IPS DF 6.9 (cell line): ENCODE data around the gene INPP5A.

Source experiments
- DNase-seq: peaks from one replicate; pipeline ENCODE4 v3.0.0-alpha.2; 2013; ENCODE audit warnings: low read depth, low spot score
- H3K27ac ChIP-seq: one replicate; pipeline ENCODE4 v1.5.1; 2013; ENCODE audit warnings: low read length, control low read depth
- H3K27me3 ChIP-seq: 2 replicates; pipeline ENCODE4 v1.6.1; 2013; ENCODE audit warnings: mild to moderate bottlenecking, low read length; ENCODE audit not compliant: control insufficient read depth, insufficient read depth
- H3K36me3 ChIP-seq: 2 replicates; pipeline ENCODE4 v1.6.1; 2013; ENCODE audit warnings: low read length; ENCODE audit not compliant: control insufficient read depth, insufficient read depth
- H3K4me1 ChIP-seq: 2 replicates; pipeline ENCODE4 v1.6.1; 2013; ENCODE audit warnings: low read length; ENCODE audit not compliant: control insufficient read depth, insufficient read depth
- H3K4me3 ChIP-seq: 2 replicates; pipeline ENCODE4 v1.5.1; 2013; ENCODE audit warnings: mild to moderate bottlenecking, low read length
- H3K9me3 ChIP-seq: 2 replicates; pipeline ENCODE4 v1.6.1; 2013; ENCODE audit warnings: low read length, inconsistent platforms; ENCODE audit not compliant: control insufficient read depth, insufficient read depth
- WGBS: extraction: QIAGEN DNeasy Blood & Tissue Kit; methylation state at CpG from one replicate; pipeline ENCODE4 v1.1.7; 2013; ENCODE audit warnings: mixed read lengths, missing lambda C conversion rate; ENCODE audit not compliant: insufficient read length, insufficient coverage; 5-methylcytosine and 5-hydroxymethylcytosine counted together

The INPP5A gene

DNA sequence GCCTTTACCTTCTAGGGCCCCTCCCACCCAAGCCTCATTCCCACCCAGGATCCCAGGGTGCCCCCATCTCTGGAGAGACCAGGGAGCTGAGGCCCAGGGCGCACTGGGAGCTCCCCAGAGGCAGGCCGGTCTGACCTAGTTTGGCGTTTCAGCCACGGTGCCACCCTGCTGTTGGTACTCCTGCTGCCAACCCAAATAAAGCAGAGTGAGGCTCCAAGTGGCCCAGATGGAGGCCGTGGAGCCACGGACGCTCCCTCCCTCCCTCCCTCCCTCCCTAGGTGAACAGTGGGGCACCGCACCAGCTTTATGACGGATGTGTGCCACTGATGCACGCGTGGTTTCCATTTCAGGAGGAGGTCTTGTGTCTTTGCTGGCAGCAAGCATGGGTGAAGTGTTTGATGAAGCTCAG is 1.8 kb downstream of the INPP5A start:
- no CpG with 5 or more reads among the region's 11 CpGs for WGBS
- H3K9me3 ChIP-seq: no peaks in the 10 kb centered on the region
- H3K4me1 ChIP-seq: peaks cover 1% of the 10 kb centered on the region; the same call in 1 of the 2 replicates
- H3K36me3 ChIP-seq: no peaks in the 10 kb centered on the region
- H3K27ac ChIP-seq: no peak overlapping the region
- DNase-seq: no peak
- H3K27me3 ChIP-seq: no peaks in the 10 kb centered on the region
- H3K4me3 ChIP-seq: no peak overlapping the region

DNA sequence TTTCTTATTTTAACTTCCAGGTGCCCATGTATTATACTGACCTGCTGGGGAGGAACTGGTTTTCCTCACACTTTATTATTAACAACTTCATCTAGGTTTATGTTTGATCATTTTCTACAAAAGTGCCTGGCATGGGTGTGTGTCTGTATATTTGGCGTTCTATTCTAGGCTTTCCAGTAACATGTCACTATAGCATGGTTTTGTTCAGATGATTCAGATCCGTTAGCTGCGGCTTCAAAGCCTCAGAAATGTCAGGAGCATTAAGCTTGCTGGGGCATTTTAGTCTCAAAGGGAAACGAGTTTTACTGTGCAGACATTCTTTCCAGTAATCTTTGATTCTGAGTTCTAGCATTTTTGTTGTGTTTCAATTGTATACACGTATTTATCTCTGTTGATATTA is 2.3 kb downstream of the INPP5A start:
- WGBS: no CpG with 5 or more reads among the region's 5 CpGs
- H3K9me3 ChIP-seq: no peaks in the 10 kb centered on the region
- DNase-seq: no peak
- no peaks in the 10 kb centered on the region for H3K36me3 ChIP-seq
- H3K4me3 ChIP-seq: no peak overlapping the region
- H3K4me1 ChIP-seq: peaks cover 1% of the 10 kb centered on the region; the same call in 1 of the 2 replicates
- H3K27ac ChIP-seq: no peak overlapping the region
- no peaks in the 10 kb centered on the region for H3K27me3 ChIP-seq

DNA sequence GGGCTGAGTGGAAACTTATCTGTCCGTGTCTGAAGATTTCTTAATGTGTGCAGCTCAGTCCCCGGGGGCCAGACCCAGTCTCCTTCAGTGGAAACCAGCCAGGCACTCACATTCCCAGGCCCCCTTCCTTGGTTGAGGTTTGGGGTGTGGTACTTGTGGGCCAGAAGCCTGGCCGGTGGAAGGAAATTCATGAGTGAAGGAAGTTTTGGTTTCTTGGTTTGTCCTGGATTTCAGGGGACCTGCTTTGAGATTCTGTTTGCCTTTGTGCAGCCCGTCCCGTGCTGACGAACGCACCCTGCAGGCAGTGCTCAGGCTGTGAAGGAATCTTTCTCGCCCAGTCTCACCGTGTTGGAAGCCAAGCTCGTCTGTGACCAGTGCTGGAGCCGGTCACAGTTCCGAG is 2.9 kb downstream of the INPP5A start:
- Histone ChIP-seq H3K4me3 (no peak overlapping the region), H3K27me3 (no peaks in the 10 kb centered on the region), H3K27ac (no peak overlapping the region), H3K36me3 (no peaks in the 10 kb centered on the region), H3K4me1 (no peaks in the 10 kb centered on the region; the same call in 1 of the 2 replicates), H3K9me3 (no peaks in the 10 kb centered on the region)
- no CpG with 5 or more reads among the region's 12 CpGs for WGBS
- no peak for DNase-seq

DNA sequence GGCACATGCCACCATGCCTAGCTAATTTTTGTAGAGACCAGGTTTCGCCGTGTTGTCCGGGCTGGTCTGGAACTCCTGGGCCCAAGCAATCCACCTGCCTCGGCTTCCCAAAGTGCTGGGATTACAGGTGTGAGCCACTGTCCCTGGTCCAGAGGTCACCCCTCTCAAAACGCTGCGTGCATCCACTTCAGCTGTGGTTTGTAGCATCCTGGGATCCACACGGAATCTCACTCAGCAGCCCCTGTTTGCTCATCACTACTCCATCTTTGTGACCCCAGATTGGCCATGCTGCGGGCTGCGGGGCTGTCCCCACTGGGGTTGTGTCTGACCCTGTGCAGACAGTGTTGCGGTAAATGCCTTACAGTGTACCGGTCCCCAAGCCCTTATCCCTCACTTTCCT is 3.5 kb downstream of the INPP5A start:
- WGBS: no CpG with 5 or more reads among the region's 11 CpGs
- Histone ChIP-seq H3K4me1 (no peaks in the 10 kb centered on the region), H3K27ac (no peak overlapping the region), H3K27me3 (no peaks in the 10 kb centered on the region), H3K4me3 (no peak overlapping the region), H3K9me3 (no peaks in the 10 kb centered on the region), H3K36me3 (no peaks in the 10 kb centered on the region)
- DNase-seq: no peak

DNA sequence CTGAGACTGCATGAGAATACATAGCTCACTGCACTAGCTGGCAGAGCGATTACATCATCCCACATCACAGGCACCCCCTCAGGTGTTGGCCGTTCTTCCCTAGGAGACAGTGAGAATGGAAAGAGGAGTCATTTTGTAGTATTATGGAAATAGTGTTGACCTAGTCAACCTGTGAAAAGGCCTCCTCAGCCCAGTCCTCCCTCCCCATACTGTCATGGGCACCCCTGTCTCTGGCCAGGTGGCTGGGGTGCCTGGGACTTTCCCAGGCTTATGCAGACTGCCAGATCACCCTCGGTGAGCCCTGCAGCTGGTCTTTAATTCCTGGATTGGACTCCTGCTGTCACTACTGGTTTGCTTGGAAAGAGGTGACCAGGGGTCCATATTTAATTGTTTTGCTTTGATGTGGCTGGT is 4.0 kb downstream of the INPP5A start:
- H3K36me3 ChIP-seq: no peaks in the 10 kb centered on the region
- no peaks in the 10 kb centered on the region for H3K9me3 ChIP-seq
- H3K4me1 ChIP-seq: no peaks in the 10 kb centered on the region
- no peak overlapping the region for H3K27ac ChIP-seq
- H3K27me3 ChIP-seq: no peaks in the 10 kb centered on the region
- WGBS: no CpG with 5 or more reads among the region's 3 CpGs
- H3K4me3 ChIP-seq: no peak overlapping the region
- DNase-seq: no peak

DNA sequence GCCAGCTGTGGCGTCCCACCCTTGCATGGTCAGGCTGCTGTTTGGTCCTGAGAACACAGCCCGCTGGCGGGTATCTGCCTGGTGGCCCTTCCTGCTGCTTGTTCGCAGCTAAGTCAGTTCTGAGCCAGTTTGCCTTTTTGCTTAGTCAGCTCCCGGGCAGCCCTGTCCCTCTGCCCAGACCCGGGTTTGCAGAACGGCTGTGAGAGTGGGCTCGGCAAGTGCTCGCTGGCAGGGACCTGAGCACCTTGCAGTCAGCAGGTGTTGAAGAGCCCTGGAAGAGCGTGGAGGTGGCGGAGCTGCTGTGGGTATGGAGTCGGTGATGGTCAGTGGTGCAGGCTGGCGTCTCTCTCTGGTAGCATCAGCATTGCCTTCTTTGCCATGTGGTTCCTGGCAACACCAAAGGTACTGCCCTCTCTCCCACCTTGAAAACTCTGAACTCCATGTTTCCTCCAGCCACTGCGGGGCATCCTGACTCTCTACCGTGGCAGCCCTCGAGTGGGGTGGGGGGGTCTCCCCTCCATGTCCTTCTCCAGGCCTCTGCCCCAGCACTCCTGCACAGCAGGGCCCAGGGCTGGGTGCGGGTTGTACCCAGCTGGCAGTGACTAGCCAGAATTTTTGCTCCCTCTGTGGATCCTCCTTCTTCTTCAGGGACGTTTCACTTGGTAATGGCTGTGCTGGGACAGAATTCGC is 4.6 kb downstream of the INPP5A start:
- WGBS: no CpG with 5 or more reads among the region's 19 CpGs
- H3K9me3 ChIP-seq: no peaks in the 10 kb centered on the region
- no peaks in the 10 kb centered on the region for H3K4me1 ChIP-seq
- H3K4me3 ChIP-seq: no peak overlapping the region
- no peaks in the 10 kb centered on the region for H3K27me3 ChIP-seq
- H3K27ac ChIP-seq: no peak overlapping the region
- no peak for DNase-seq
- H3K36me3 ChIP-seq: no peaks in the 10 kb centered on the region

DNA sequence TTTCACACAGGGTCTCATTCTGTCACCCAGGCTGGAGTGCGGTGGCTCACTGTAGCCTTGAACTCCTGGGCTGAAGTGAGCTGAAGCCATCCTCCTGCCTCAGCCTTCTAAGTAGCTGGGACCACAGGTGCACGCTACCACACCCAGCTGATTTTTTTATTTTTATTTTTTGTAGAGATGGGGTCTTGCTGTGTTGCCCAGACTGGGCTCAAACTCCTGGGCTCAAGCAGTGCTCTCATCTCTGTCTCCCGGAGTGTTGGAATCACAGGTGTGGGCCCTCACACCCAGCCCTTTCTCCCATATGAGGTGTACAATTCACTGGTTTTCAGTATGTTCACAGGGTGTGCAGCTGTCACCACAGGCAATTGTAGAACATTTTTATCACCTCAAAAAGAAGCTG is 5.2 kb downstream of the INPP5A start:
- no CpG with 5 or more reads among the region's 3 CpGs for WGBS
- no peak for DNase-seq
- Histone ChIP-seq H3K4me1 (no peaks in the 10 kb centered on the region), H3K36me3 (no peaks in the 10 kb centered on the region), H3K27me3 (no peaks in the 10 kb centered on the region), H3K9me3 (no peaks in the 10 kb centered on the region), H3K27ac (no peak overlapping the region), H3K4me3 (no peak overlapping the region)

DNA sequence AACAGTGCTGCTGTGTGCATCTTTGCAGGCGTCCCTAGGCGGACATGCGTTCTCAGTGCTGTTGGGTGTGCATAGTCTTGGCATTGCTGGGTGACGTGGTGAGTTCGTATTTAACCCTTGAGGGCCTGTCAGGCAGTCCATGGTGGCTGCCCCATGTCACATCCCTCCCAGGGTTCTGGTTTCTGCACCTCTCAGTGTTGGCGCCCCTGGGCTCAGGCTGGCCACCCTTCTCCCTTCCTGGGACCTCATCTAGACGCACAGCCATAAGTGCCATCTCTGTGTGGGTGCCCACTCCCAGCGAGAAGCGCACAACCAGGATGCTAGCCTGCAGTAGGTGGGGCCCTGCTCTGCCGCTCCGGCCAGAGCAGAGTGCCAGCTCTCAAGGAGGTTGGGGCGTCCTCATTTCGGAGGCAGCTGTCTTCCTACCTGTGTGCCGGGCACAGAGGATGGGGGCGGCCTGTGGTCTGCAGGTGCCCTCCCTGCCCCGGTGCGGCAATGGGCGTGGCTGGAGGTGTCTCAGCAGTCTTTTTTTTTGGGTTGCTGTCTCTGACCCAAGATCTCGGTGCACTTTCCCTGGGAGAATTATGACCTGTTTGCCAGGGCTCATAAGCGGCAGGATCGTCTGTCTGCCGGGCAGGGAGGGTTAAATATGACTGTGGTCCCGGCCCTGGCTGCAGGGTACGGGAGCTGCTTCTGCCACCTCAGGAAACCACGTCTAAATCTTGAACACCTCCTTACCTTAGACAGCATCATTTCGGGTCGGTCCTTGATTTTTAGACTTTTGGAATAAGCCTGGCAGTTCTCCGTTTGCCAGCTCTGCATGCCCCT is 6.5 kb downstream of the INPP5A start:
- H3K27me3 ChIP-seq: no peaks in the 10 kb centered on the region
- no peak for DNase-seq
- no peaks in the 10 kb centered on the region for H3K36me3 ChIP-seq
- no peaks in the 10 kb centered on the region for H3K9me3 ChIP-seq
- H3K4me3 ChIP-seq: no peak overlapping the region
- no CpG with 5 or more reads among the region's 28 CpGs for WGBS
- H3K4me1 ChIP-seq: no peaks in the 10 kb centered on the region
- no peak overlapping the region for H3K27ac ChIP-seq

DNA sequence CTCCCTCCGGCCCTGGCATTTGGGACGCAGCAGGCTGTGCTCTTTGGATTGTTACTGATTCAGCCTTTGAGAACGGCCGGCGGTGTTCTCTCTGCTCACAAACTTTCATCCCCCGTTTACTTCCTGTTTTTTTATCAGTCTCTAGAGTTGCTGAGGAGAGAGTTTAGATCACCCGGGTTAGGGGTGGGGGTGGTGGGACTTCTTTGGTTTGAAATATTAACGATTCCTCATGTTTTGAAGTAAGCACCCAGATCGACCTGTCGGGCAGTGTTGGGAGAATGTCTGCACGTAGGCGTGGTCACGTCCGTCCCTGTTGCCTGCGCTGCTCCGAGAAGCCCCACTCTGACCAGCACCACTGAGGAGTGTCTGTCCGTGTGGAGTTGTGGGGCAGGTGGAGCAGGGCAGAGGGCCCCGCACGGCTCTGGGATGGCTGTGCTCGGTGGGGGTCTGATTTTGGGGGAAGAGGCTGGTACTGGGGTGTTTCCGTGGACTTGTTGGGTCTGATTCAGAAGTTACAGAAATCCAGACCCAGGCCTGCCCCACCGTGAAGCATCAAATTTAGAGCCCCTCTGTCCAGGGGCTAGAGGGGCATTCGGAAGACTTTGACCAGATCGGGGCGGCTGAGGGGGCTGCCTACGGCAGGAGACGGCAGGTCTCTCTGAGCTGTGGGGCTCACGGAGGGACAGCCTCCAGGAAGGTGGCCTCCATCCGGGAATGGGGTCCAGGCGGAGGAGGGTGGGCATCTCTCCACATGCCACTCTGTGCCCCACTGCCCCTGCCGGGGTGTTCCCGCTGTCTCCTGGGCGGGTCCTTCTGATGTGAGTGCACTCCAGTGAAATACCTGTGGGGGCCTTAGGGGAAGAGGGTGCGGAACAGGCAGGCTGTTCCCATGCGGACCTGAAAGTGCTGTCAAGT is 7.4 kb downstream of the INPP5A start:
- H3K36me3 ChIP-seq: no peaks in the 10 kb centered on the region
- DNase-seq: no peak
- no peak overlapping the region for H3K27ac ChIP-seq
- H3K4me3 ChIP-seq: no peak overlapping the region
- no peaks in the 10 kb centered on the region for H3K9me3 ChIP-seq
- no peaks in the 10 kb centered on the region for H3K27me3 ChIP-seq
- H3K4me1 ChIP-seq: no peaks in the 10 kb centered on the region
- WGBS: no CpG with 5 or more reads among the region's 35 CpGs

DNA sequence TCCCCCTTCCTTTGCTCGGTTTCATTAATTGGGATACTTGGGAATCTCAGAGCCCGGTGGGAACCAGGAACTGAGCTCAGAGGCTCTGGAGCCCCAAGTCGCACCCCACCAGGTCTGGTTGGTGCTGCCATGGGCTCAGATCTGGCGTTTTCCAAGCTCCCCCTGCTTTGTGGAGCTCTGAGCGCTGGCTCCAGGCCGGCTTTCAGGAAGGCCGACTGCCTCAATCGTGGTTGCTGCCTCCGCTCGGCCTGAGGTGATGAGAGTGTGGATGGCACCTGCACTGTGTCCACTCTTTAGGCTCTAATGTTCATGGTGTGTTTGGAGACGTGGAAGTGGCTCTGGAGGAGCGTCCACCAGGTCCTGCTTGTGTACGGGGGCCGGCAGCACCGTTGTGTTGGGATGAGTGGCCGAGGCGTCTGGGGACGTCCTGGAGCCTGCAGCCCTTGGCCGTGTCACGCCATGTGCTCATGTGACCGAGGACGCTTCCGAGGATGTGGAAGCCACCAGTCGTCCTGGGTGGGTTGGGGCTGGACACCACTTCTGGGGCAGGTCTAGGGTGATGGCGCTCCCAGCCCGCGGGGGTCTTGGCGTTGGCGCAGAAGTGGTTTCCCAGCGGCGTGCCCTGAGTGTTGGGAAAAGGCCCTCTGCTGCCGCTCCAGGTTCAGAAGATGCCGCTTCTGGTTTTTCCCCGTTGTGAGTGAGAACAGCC is 8.2 kb downstream of the INPP5A start:
- Histone ChIP-seq H3K4me1 (no peaks in the 10 kb centered on the region), H3K36me3 (no peaks in the 10 kb centered on the region), H3K9me3 (no peaks in the 10 kb centered on the region), H3K27me3 (no peaks in the 10 kb centered on the region), H3K4me3 (no peak overlapping the region), H3K27ac (no peak overlapping the region)
- DNase-seq: no peak
- WGBS: no CpG with 5 or more reads among the region's 34 CpGs
